GM23338 (cell line): ENCODE data around the gene AURKAIP1.

Experiments used
- CREB1 ChIP-seq: fragments of 250-450 bp; sonication (Bioruptor Pico); IDR thresholded peaks from 2 replicates; pipeline ENCODE4 v1.5.0; 2020; ENCODE audit warnings: low read depth, mild to moderate bottlenecking, moderate library complexity
- EZH2 ChIP-seq: fragments of 200-600 bp; sonication (generic); IDR thresholded peaks from one replicate; pipeline ENCODE4 v1.8.0; 2017; ENCODE audit warnings: antibody characterized with exemption, mild to moderate bottlenecking, low read depth; ENCODE audit not compliant: unreplicated experiment
- EZH2phosphoT487 ChIP-seq: fragments of 200-600 bp; sonication (generic); IDR thresholded peaks from one replicate; pipeline ENCODE4 v1.8.1; 2018; ENCODE audit warnings: antibody characterized with exemption; ENCODE audit not compliant: unreplicated experiment
- JUNB ChIP-seq: IDR thresholded peaks from one replicate; pipeline ENCODE4 v1.6.1; 2016; ENCODE audit warnings: antibody characterized with exemption; ENCODE audit not compliant: unreplicated experiment
- POLR2AphosphoS5 ChIP-seq: IDR thresholded peaks from 2 replicates; pipeline ENCODE4 v1.6.1; 2016; ENCODE audit warnings: antibody characterized with exemption, low read depth
- STAT1 ChIP-seq: IDR thresholded peaks from one replicate; pipeline ENCODE4 v1.6.1; 2016; ENCODE audit warnings: antibody characterized with exemption; ENCODE audit not compliant: unreplicated experiment
- ZNF114 ChIP-seq: fragments of 250-450 bp; sonication (Bioruptor Pico); IDR thresholded peaks from 2 replicates; pipeline ENCODE4 v1.5.0; 2020; ENCODE audit warnings: mild to moderate bottlenecking, moderate library complexity
- TF ChIP-seq, protein P1 (sequence below), 2 experiments: fragments of 200-600 bp in 1 of 2; sonication (generic) in 1 of 2; conservative IDR thresholded peaks; 2 replicates each; pipeline versions ENCODE4 v1.5.1 to v1.6.1; 2016 to 2017; ENCODE audit warnings: antibody characterized with exemption in 2 of 2, low read depth in 2 of 2, mild to moderate bottlenecking in 2 of 2, moderate library complexity in 1 of 2
- TF ChIP-seq, protein P2 (sequence below): IDR thresholded peaks from one replicate; pipeline ENCODE4 v1.6.1; 2018; ENCODE audit warnings: antibody characterized with exemption; ENCODE audit not compliant: unreplicated experiment
- TF ChIP-seq, protein P3 (sequence below): IDR thresholded peaks from 2 replicates; pipeline ENCODE4 v1.6.1; 2016; ENCODE audit warnings: antibody characterized with exemption

DNA sequence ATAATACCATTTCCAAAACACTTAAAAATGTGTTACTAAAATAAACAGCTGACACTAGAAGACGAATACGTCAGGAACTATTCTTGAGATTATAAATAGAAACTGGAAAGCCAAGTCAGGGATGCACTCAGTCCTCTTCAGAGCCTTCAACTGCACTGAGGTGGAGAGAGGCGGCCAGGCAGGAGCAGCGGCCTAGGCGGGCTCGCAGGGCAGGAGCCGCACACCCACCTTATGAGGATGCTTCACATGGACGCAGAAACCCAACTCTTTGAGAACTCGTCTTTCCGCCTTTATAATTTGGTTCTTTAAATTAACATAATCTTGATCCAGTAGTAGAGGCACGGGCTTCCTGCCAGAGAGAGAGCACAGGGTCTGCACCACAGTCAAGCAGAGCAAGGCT, 20.2 kb upstream of the AURKAIP1 start:
- TF ChIP-seq STAT1: no peak
- TF ChIP-seq, protein P1, sequence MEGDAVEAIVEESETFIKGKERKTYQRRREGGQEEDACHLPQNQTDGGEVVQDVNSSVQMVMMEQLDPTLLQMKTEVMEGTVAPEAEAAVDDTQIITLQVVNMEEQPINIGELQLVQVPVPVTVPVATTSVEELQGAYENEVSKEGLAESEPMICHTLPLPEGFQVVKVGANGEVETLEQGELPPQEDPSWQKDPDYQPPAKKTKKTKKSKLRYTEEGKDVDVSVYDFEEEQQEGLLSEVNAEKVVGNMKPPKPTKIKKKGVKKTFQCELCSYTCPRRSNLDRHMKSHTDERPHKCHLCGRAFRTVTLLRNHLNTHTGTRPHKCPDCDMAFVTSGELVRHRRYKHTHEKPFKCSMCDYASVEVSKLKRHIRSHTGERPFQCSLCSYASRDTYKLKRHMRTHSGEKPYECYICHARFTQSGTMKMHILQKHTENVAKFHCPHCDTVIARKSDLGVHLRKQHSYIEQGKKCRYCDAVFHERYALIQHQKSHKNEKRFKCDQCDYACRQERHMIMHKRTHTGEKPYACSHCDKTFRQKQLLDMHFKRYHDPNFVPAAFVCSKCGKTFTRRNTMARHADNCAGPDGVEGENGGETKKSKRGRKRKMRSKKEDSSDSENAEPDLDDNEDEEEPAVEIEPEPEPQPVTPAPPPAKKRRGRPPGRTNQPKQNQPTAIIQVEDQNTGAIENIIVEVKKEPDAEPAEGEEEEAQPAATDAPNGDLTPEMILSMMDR (conservative IDR thresholded peaks at IDR 0.05; ENCODE audit: low read depth in 2 of 2): no peak
- TF ChIP-seq, protein P2, sequence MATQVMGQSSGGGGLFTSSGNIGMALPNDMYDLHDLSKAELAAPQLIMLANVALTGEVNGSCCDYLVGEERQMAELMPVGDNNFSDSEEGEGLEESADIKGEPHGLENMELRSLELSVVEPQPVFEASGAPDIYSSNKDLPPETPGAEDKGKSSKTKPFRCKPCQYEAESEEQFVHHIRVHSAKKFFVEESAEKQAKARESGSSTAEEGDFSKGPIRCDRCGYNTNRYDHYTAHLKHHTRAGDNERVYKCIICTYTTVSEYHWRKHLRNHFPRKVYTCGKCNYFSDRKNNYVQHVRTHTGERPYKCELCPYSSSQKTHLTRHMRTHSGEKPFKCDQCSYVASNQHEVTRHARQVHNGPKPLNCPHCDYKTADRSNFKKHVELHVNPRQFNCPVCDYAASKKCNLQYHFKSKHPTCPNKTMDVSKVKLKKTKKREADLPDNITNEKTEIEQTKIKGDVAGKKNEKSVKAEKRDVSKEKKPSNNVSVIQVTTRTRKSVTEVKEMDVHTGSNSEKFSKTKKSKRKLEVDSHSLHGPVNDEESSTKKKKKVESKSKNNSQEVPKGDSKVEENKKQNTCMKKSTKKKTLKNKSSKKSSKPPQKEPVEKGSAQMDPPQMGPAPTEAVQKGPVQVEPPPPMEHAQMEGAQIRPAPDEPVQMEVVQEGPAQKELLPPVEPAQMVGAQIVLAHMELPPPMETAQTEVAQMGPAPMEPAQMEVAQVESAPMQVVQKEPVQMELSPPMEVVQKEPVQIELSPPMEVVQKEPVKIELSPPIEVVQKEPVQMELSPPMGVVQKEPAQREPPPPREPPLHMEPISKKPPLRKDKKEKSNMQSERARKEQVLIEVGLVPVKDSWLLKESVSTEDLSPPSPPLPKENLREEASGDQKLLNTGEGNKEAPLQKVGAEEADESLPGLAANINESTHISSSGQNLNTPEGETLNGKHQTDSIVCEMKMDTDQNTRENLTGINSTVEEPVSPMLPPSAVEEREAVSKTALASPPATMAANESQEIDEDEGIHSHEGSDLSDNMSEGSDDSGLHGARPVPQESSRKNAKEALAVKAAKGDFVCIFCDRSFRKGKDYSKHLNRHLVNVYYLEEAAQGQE: no peak
- TF ChIP-seq POLR2AphosphoS5: no peak
- TF ChIP-seq EZH2phosphoT487: no peak
- no peak for TF ChIP-seq EZH2
- TF ChIP-seq, protein P3, sequence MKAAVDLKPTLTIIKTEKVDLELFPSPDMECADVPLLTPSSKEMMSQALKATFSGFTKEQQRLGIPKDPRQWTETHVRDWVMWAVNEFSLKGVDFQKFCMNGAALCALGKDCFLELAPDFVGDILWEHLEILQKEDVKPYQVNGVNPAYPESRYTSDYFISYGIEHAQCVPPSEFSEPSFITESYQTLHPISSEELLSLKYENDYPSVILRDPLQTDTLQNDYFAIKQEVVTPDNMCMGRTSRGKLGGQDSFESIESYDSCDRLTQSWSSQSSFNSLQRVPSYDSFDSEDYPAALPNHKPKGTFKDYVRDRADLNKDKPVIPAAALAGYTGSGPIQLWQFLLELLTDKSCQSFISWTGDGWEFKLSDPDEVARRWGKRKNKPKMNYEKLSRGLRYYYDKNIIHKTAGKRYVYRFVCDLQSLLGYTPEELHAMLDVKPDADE: no peak
- TF ChIP-seq ZNF114: no peak
- TF ChIP-seq CREB1 (CRISPR knock-in tag): no peak
- no peak for TF ChIP-seq JUNB
